ENCODE results near the gene HMCN2.

Gene HMCN2

GRCh38 chr9:130470950-130471349 lies 205.4 kb downstream of the HMCN2 start:
- no peak overlapping the region for H3K4me3 Mint-ChIP-seq
- no peaks in the 10 kb centered on the region for H3K9me3 Mint-ChIP-seq (ENCODE audit: low read depth)
- no peaks in the 10 kb centered on the region for H3K36me3 Mint-ChIP-seq
- H3K27me3 Mint-ChIP-seq, result peaks cover 9% of the 10 kb centered on the region
- H3K27ac Mint-ChIP-seq, result no peak overlapping the region
- no peaks in the 10 kb centered on the region for H3K4me1 Mint-ChIP-seq (ENCODE audit: low read depth)

- no peaks in the 10 kb centered on the region for H3K9me3 Mint-ChIP-seq (ENCODE audit: low read depth)
- H3K27ac Mint-ChIP-seq, result no peak overlapping the region
- no peak overlapping the region for H3K4me3 Mint-ChIP-seq
- H3K4me1 Mint-ChIP-seq (ENCODE audit: low read depth), result no peaks in the 10 kb centered on the region
- H3K27me3 Mint-ChIP-seq, result peaks cover 9% of the 10 kb centered on the region
- H3K36me3 Mint-ChIP-seq, result no peaks in the 10 kb centered on the region
Measured at GRCh38 chr9:130471411-130472183, 206.0 kb downstream of the HMCN2 start.

- H3K36me3 Mint-ChIP-seq, result no peaks in the 10 kb centered on the region
- H3K9me3 Mint-ChIP-seq (ENCODE audit: low read depth), result no peaks in the 10 kb centered on the region
- peaks cover 9% of the 10 kb centered on the region for H3K27me3 Mint-ChIP-seq
- H3K27ac Mint-ChIP-seq, result no peak overlapping the region
- no peaks in the 10 kb centered on the region for H3K4me1 Mint-ChIP-seq (ENCODE audit: low read depth)
- H3K4me3 Mint-ChIP-seq, result no peak overlapping the region
Measured at GRCh38 chr9:130472184-130472705, 206.7 kb downstream of the HMCN2 start.

- Mint-ChIP-seq H3K4me1 (ENCODE audit: low read depth) (no peaks in the 10 kb centered on the region), H3K9me3 (ENCODE audit: low read depth) (no peaks in the 10 kb centered on the region), H3K36me3 (no peaks in the 10 kb centered on the region), H3K4me3 (no peak overlapping the region), H3K27ac (no peak overlapping the region), H3K27me3 (peaks cover 4% of the 10 kb centered on the region)
Measured at GRCh38 chr9:130473009-130473408, 207.4 kb downstream of the HMCN2 start.

GRCh38 chr9:130473566-130473965 lies 208.0 kb downstream of the HMCN2 start:
- no peaks in the 10 kb centered on the region for H3K9me3 Mint-ChIP-seq (ENCODE audit: low read depth)
- no peak overlapping the region for H3K27ac Mint-ChIP-seq
- H3K36me3 Mint-ChIP-seq, result no peaks in the 10 kb centered on the region
- no peak overlapping the region for H3K4me3 Mint-ChIP-seq
- peaks cover 3% of the 10 kb centered on the region for H3K27me3 Mint-ChIP-seq
- no peaks in the 10 kb centered on the region for H3K4me1 Mint-ChIP-seq (ENCODE audit: low read depth)

- H3K9me3 Mint-ChIP-seq (ENCODE audit: low read depth), result no peaks in the 10 kb centered on the region
- H3K4me3 Mint-ChIP-seq, result no peak overlapping the region
- no peak overlapping the region for H3K27ac Mint-ChIP-seq
- H3K36me3 Mint-ChIP-seq, result no peaks in the 10 kb centered on the region
- no peaks in the 10 kb centered on the region for H3K4me1 Mint-ChIP-seq (ENCODE audit: low read depth)
- peaks cover 2% of the 10 kb centered on the region for H3K27me3 Mint-ChIP-seq
Measured at GRCh38 chr9:130474106-130474505, 208.5 kb downstream of the HMCN2 start.

GRCh38 chr9:130476151-130476730 lies 210.7 kb downstream of the HMCN2 start:
- H3K4me3 Mint-ChIP-seq, result no peak overlapping the region
- H3K27ac Mint-ChIP-seq, result no peak overlapping the region
- H3K36me3 Mint-ChIP-seq, result no peaks in the 10 kb centered on the region
- H3K27me3 Mint-ChIP-seq, result no peaks in the 10 kb centered on the region
- H3K9me3 Mint-ChIP-seq (ENCODE audit: low read depth), result no peaks in the 10 kb centered on the region
- H3K4me1 Mint-ChIP-seq (ENCODE audit: low read depth), result no peaks in the 10 kb centered on the region

- H3K4me3 Mint-ChIP-seq, result no peak overlapping the region
- no peaks in the 10 kb centered on the region for H3K9me3 Mint-ChIP-seq (ENCODE audit: low read depth)
- no peaks in the 10 kb centered on the region for H3K4me1 Mint-ChIP-seq (ENCODE audit: low read depth)
- no peaks in the 10 kb centered on the region for H3K27me3 Mint-ChIP-seq
- H3K36me3 Mint-ChIP-seq, result no peaks in the 10 kb centered on the region
- no peak overlapping the region for H3K27ac Mint-ChIP-seq
Measured at GRCh38 chr9:130477564-130477963, 212.0 kb downstream of the HMCN2 start.

- H3K36me3 Mint-ChIP-seq, result no peaks in the 10 kb centered on the region
- no peak overlapping the region for H3K4me3 Mint-ChIP-seq
- no peaks in the 10 kb centered on the region for H3K9me3 Mint-ChIP-seq (ENCODE audit: low read depth)
- peaks cover 5% of the 10 kb centered on the region for H3K27me3 Mint-ChIP-seq
- no peaks in the 10 kb centered on the region for H3K4me1 Mint-ChIP-seq (ENCODE audit: low read depth)
- H3K27ac Mint-ChIP-seq, result no peak overlapping the region
Measured at GRCh38 chr9:130478152-130478551, 212.6 kb downstream of the HMCN2 start.

- Mint-ChIP-seq H3K9me3 (ENCODE audit: low read depth) (no peaks in the 10 kb centered on the region), H3K27me3 (peaks cover 5% of the 10 kb centered on the region), H3K36me3 (no peaks in the 10 kb centered on the region), H3K4me3 (no peak overlapping the region), H3K27ac (no peak overlapping the region), H3K4me1 (ENCODE audit: low read depth) (no peaks in the 10 kb centered on the region)
Measured at GRCh38 chr9:130478736-130479575, 213.4 kb downstream of the HMCN2 start.

GRCh38 chr9:130479587-130479986 lies 214.0 kb downstream of the HMCN2 start:
- Mint-ChIP-seq H3K27me3 (peaks cover 5% of the 10 kb centered on the region), H3K36me3 (no peaks in the 10 kb centered on the region), H3K4me1 (ENCODE audit: low read depth) (no peaks in the 10 kb centered on the region), H3K27ac (no peak overlapping the region), H3K9me3 (ENCODE audit: low read depth) (no peaks in the 10 kb centered on the region), H3K4me3 (no peak overlapping the region)

- Mint-ChIP-seq H3K36me3 (no peaks in the 10 kb centered on the region), H3K4me1 (ENCODE audit: low read depth) (no peaks in the 10 kb centered on the region), H3K27me3 (peaks cover 5% of the 10 kb centered on the region), H3K27ac (no peak overlapping the region), H3K9me3 (ENCODE audit: low read depth) (no peaks in the 10 kb centered on the region), H3K4me3 (no peak overlapping the region)
Measured at GRCh38 chr9:130480673-130481072, 215.1 kb downstream of the HMCN2 start.

- Mint-ChIP-seq H3K27ac (no peak overlapping the region), H3K4me1 (ENCODE audit: low read depth) (no peaks in the 10 kb centered on the region), H3K9me3 (ENCODE audit: low read depth) (no peaks in the 10 kb centered on the region), H3K4me3 (no peak overlapping the region), H3K36me3 (no peaks in the 10 kb centered on the region), H3K27me3 (peaks cover 7% of the 10 kb centered on the region)
Measured at GRCh38 chr9:130482463-130482862, 216.9 kb downstream of the HMCN2 start.

- Mint-ChIP-seq H3K4me3 (no peak overlapping the region), H3K27me3 (peaks cover 7% of the 10 kb centered on the region), H3K27ac (no peak overlapping the region), H3K9me3 (ENCODE audit: low read depth) (no peaks in the 10 kb centered on the region), H3K4me1 (ENCODE audit: low read depth) (no peaks in the 10 kb centered on the region), H3K36me3 (no peaks in the 10 kb centered on the region)
Measured at GRCh38 chr9:130483371-130483971, 217.9 kb downstream of the HMCN2 start.

All from activated naive CD8-positive, alpha-beta T cell (primary cell).